Liver (tissue), 9 donors: Measurements from ENCODE around the gene SOST. TPM values are rescaled to one million over a fixed set of nuclear protein-coding genes. Genes with fewer than 3 reads are reported as not detected.

Experiments used
- DNase-seq: peaks from one replicate; pipeline ENCODE4 v3.0.0-alpha.2; 2017; ENCODE audit warnings: low spot score
- H3K27ac ChIP-seq, 2 donors: one replicate each; pipeline ENCODE4 v1.7.0; 2013; ENCODE audit warnings: inconsistent platforms in 2 of 2, low read length in 2 of 2, control low read depth in 1 of 2, low read depth in 1 of 2, mild to moderate bottlenecking in 1 of 2
- H3K27me3 ChIP-seq, 4 donors: one replicate each; pipeline versions ENCODE4 v1.6.1 to v1.7.0; 2013; ENCODE audit warnings: low read length in 3 of 4, inconsistent platforms in 1 of 4, mild to moderate bottlenecking in 1 of 4, moderate library complexity in 1 of 4; ENCODE audit not compliant: control insufficient read depth in 4 of 4, insufficient read depth in 4 of 4
- H3K36me3 ChIP-seq, 4 donors: one replicate each; pipeline versions ENCODE4 v1.6.1 to v1.7.0; 2013; ENCODE audit warnings: low read length in 3 of 4, mild to moderate bottlenecking in 3 of 4, low read depth in 1 of 4, moderate library complexity in 1 of 4; ENCODE audit not compliant: control insufficient read depth in 4 of 4, insufficient read depth in 3 of 4
- H3K4me1 ChIP-seq, 4 donors: one replicate each; pipeline versions ENCODE4 v1.6.1 to v1.7.0; 2013; ENCODE audit warnings: low read length in 3 of 4, mild to moderate bottlenecking in 3 of 4, moderate library complexity in 1 of 4; ENCODE audit not compliant: control insufficient read depth in 4 of 4, insufficient read depth in 4 of 4
- H3K4me3 ChIP-seq, 3 donors: one replicate each; pipeline versions ENCODE4 v1.6.1 to v1.7.0; 2013; ENCODE audit warnings: low read length in 3 of 3, control low read depth in 1 of 3, low read depth in 1 of 3, mild to moderate bottlenecking in 1 of 3
- H3K9ac ChIP-seq, 2 donors: one replicate each; pipeline ENCODE4 v1.7.0; 2013; ENCODE audit warnings: low read length in 2 of 2, mild to moderate bottlenecking in 2 of 2, moderate library complexity in 2 of 2, control low read depth in 1 of 2, low read depth in 1 of 2
- H3K9me3 ChIP-seq, 4 donors: one replicate each; pipeline versions ENCODE4 v1.6.1 to v1.7.0; 2013; ENCODE audit warnings: low read length in 3 of 4; ENCODE audit not compliant: control insufficient read depth in 4 of 4
- ATF3 ChIP-seq: IDR thresholded peaks from 2 replicates; pipeline ENCODE4 v1.6.1; 2016; ENCODE audit warnings: antibody characterized with exemption
- EGR1 ChIP-seq, 2 donors: IDR thresholded peaks; 2 replicates each; pipeline ENCODE4 v1.6.1; 2016 to 2018; ENCODE audit warnings: antibody characterized with exemption in 2 of 2, low read depth in 2 of 2
- FOXA1 ChIP-seq: IDR thresholded peaks from 2 replicates; pipeline ENCODE4 v1.6.1; 2016; ENCODE audit warnings: antibody characterized with exemption
- FOXA2 ChIP-seq: IDR thresholded peaks from 2 replicates; pipeline ENCODE4 v1.6.1; 2016; ENCODE audit warnings: antibody characterized with exemption
- GABPA ChIP-seq, 2 donors: IDR thresholded peaks in 1 of 2; conservative IDR thresholded peaks in 1 of 2; 2 replicates each; pipeline ENCODE4 v1.6.1; 2016; ENCODE audit warnings: antibody characterized with exemption in 2 of 2, mild to moderate bottlenecking in 1 of 2, moderate library complexity in 1 of 2
- HNF4A ChIP-seq, 2 donors: conservative IDR thresholded peaks; 2 replicates each; pipeline ENCODE4 v1.6.1; 2016; ENCODE audit warnings: antibody characterized with exemption in 2 of 2, mild to moderate bottlenecking in 2 of 2
- HNF4G ChIP-seq: IDR thresholded peaks from 2 replicates; pipeline ENCODE4 v1.6.1; 2016; ENCODE audit warnings: antibody characterized with exemption
- JUND ChIP-seq, 2 donors: IDR thresholded peaks; 2 replicates each; pipeline ENCODE4 v1.6.1; 2016; ENCODE audit warnings: antibody characterized with exemption in 2 of 2
- MAX ChIP-seq: IDR thresholded peaks from 2 replicates; pipeline ENCODE4 v1.6.1; 2016; ENCODE audit warnings: antibody characterized with exemption
- NR2F2 ChIP-seq: IDR thresholded peaks from 2 replicates; pipeline ENCODE4 v1.6.1; 2016; ENCODE audit warnings: antibody characterized with exemption
- RAD21 ChIP-seq, 2 donors: IDR thresholded peaks; 2 replicates each; pipeline ENCODE4 v1.6.1; 2016; ENCODE audit warnings: antibody characterized with exemption in 2 of 2, mild to moderate bottlenecking in 2 of 2
- REST ChIP-seq: IDR thresholded peaks from 2 replicates; pipeline ENCODE4 v1.6.1; 2016; ENCODE audit warnings: antibody characterized with exemption, mild to moderate bottlenecking
- RXRA ChIP-seq, 2 donors: IDR thresholded peaks; 2 replicates each; pipeline ENCODE4 v1.6.1; 2017 to 2018; ENCODE audit warnings: antibody characterized with exemption in 2 of 2, mild to moderate bottlenecking in 1 of 2
- SP1 ChIP-seq: IDR thresholded peaks from 2 replicates; pipeline ENCODE4 v1.6.1; 2018; ENCODE audit warnings: antibody characterized with exemption, mild to moderate bottlenecking
- TAF1 ChIP-seq: conservative IDR thresholded peaks from 2 replicates; pipeline ENCODE4 v1.6.1; 2016; ENCODE audit warnings: antibody characterized with exemption, mild to moderate bottlenecking
- YY1 ChIP-seq: IDR thresholded peaks from 2 replicates; pipeline ENCODE4 v1.6.1; 2016; ENCODE audit warnings: antibody characterized with exemption, mild to moderate bottlenecking
- ZBTB33 ChIP-seq: IDR thresholded peaks from 2 replicates; pipeline ENCODE4 v1.6.1; 2016; ENCODE audit warnings: antibody characterized with exemption
- WGBS: extraction: QIAGEN DNeasy Blood & Tissue Kit; methylation state at CpG from one replicate; pipeline ENCODE4 v1.1.7; 2013; 5-methylcytosine and 5-hydroxymethylcytosine counted together
- polyA plus RNA-seq, 2 donors: library from polyadenylated mRNA; stranded (reverse) in 1 of 2; unstranded in 1 of 2; fragments of 200-250 nt in 1 of 2; fragments of >200 nt in 1 of 2; fragmentation: Nextera tagmentation in 1 of 2; extraction: Ambion mirVana in 1 of 2; gene quantifications; one replicate each; pipeline versions ENCODE4 v1.2.1 to v1.2.3, GENCODE V29; 2013 to 2015
- total RNA-seq, 2 donors: library from RNA; depleted of rRNA; stranded (reverse); fragments of >200 nt; gene quantifications; one replicate each; pipeline ENCODE4 v1.2.3, GENCODE V29; 2014
- TF ChIP-seq, protein P1 (sequence below): fragments of 150-350 bp; IDR thresholded peaks from 2 replicates; pipeline ENCODE4 v1.5.1; 2017; ENCODE audit warnings: improper control_type of control experiment, low read depth, low read length; ENCODE audit not compliant: missing input control
- donor health status: healthy.
- donor health status: healthy.
- donor health status: healthy.
- donor health status: healthy.
- donor health status: healthy.

The SOST gene
- not detected for total RNA-seq
- polyA plus RNA-seq: not detected

- DNase-seq: no peak
- H3K4me3 ChIP-seq: no peak within 1 kb of the TSS
- no peak within 1 kb of the TSS for H3K27ac ChIP-seq
- H3K4me1 ChIP-seq: peaks cover 0 to 9% (median 5%) of the 10 kb centered on the region in 4 donors
- H3K27me3 ChIP-seq: peaks cover 0 to 9% (median 4%) of the 10 kb centered on the region in 4 donors
- 86% methylated on average over 24 of the region's 24 CpGs for WGBS
- no peaks in the 10 kb centered on the region for H3K36me3 ChIP-seq
- no peak for TF ChIP-seq HNF4G
- TF ChIP-seq NR2F2: no peak
- TF ChIP-seq TAF1: no peak
- TF ChIP-seq SP1: no peak
- no peak for TF ChIP-seq JUND (IDR thresholded peaks at IDR 0.05)
- no peak for TF ChIP-seq YY1
- H3K9ac ChIP-seq: no peak within 1 kb of the TSS
- no peaks in the 10 kb centered on the region for H3K9me3 ChIP-seq
Measured at GRCh38 chr17:43758497-43759174, at the start of gene SOST. SOST (minus strand) TSS chr17:43758791; CDS start chr17:43758741, 50 bp downstream.

- H3K27ac ChIP-seq: no peak overlapping the region
- H3K9ac ChIP-seq: no peak overlapping the region
- no peaks in the 10 kb centered on the region for H3K36me3 ChIP-seq
- TF ChIP-seq ZBTB33 (no peak), GABPA (IDR thresholded peaks at IDR 0.05 in 1 of 2, conservative IDR thresholded peaks at IDR 0.05 in 1 of 2) (no peak), HNF4G (no peak), EGR1 (IDR thresholded peaks at IDR 0.05; ENCODE audit: low read depth in 2 of 2) (no peak), HNF4A (conservative IDR thresholded peaks at IDR 0.05) (no peak), YY1 (no peak), FOXA2 (no peak), SP1 (no peak), JUND (IDR thresholded peaks at IDR 0.05) (no peak), MAX (no peak), RXRA (IDR thresholded peaks at IDR 0.05) (no peak), REST (no peak), ATF3 (no peak), TAF1 (no peak), RAD21 (IDR thresholded peaks at IDR 0.05) (no peak), FOXA1 (no peak), NR2F2 (no peak)
- TF ChIP-seq, protein P1, sequence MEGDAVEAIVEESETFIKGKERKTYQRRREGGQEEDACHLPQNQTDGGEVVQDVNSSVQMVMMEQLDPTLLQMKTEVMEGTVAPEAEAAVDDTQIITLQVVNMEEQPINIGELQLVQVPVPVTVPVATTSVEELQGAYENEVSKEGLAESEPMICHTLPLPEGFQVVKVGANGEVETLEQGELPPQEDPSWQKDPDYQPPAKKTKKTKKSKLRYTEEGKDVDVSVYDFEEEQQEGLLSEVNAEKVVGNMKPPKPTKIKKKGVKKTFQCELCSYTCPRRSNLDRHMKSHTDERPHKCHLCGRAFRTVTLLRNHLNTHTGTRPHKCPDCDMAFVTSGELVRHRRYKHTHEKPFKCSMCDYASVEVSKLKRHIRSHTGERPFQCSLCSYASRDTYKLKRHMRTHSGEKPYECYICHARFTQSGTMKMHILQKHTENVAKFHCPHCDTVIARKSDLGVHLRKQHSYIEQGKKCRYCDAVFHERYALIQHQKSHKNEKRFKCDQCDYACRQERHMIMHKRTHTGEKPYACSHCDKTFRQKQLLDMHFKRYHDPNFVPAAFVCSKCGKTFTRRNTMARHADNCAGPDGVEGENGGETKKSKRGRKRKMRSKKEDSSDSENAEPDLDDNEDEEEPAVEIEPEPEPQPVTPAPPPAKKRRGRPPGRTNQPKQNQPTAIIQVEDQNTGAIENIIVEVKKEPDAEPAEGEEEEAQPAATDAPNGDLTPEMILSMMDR: no peak
- H3K4me3 ChIP-seq: no peak overlapping the region
- no peaks in the 10 kb centered on the region for H3K9me3 ChIP-seq
- no peak for DNase-seq
- H3K4me1 ChIP-seq: no peaks in the 10 kb centered on the region
- WGBS: 94% methylated on average over 4 of the region's 4 CpGs
- no peaks in the 10 kb centered on the region for H3K27me3 ChIP-seq
Measured at GRCh38 chr17:43808076-43808475, 49.5 kb upstream of the SOST start.
